Esophagus squamous epithelium (tissue), 5 donors: ENCODE results near the gene PTPRJ. TPM values are rescaled to one million over a fixed set of nuclear protein-coding genes. Genes with fewer than 3 reads are reported as not detected.
"Not testable (repeated sequence)": the region's sequence is repeated elsewhere in the genome, so short reads cannot be mapped to it uniquely, and the experiment has no call there.

Experiments used
- DNase-seq: peaks from one replicate; lab custom pipeline; 2025; lab: John Stamatoyannopoulos, UW
- H3K27ac ChIP-seq, 4 donors: fragments of 200-600 bp; sonication (generic); one replicate each; pipeline ENCODE4 v1.5.1; 2016 to 2019; ENCODE audit warnings: mild to moderate bottlenecking in 1 of 4
- H3K27me3 ChIP-seq, 4 donors: fragments of 200-600 bp; sonication (generic); 1 replicate in 3 of 4; 2 replicates in 1 of 4; pipeline versions ENCODE4 v1.5.1 to v1.6.0; 2017 to 2021; ENCODE audit warnings: antibody characterized with exemption in 1 of 4
- H3K36me3 ChIP-seq, 3 donors: fragments of 200-600 bp; sonication (generic); one replicate each; pipeline ENCODE4 v1.5.1; 2016 to 2019
- H3K4me1 ChIP-seq, 3 donors: fragments of 200-600 bp; sonication (generic); one replicate each; pipeline ENCODE4 v1.5.1; 2017 to 2019
- H3K4me3 ChIP-seq, 4 donors: fragments of 200-600 bp; sonication (generic); 1 replicate in 3 of 4; 2 replicates in 1 of 4; pipeline ENCODE4 v1.5.1; 2016 to 2019; ENCODE audit warnings: mild to moderate bottlenecking in 2 of 4, moderate library complexity in 1 of 4
- H3K9me3 ChIP-seq, 3 donors: fragments of 200-600 bp; sonication (generic); one replicate each; pipeline ENCODE4 v1.5.1; 2016 to 2019
- POLR2A ChIP-seq, 4 donors: fragments of 450-650 bp; IDR thresholded peaks; one replicate each; pipeline ENCODE4 v1.6.1; 2017; ENCODE audit warnings: antibody characterized with exemption in 4 of 4, mild to moderate bottlenecking in 4 of 4, moderate library complexity in 3 of 4
- WGBS, 2 donors: methylation state at CpG; one replicate each; pipeline ENCODE4 v1.1.5; 2018; 5-methylcytosine and 5-hydroxymethylcytosine counted together
- intact Hi-C: fragments of 100-400 bp; cut with DNase I; formaldehyde crosslinking; loops from one replicate; pipeline ENCODE4 v1.15.0; 2022
- total RNA-seq, 4 donors: library from RNA; depleted of rRNA; stranded (reverse); fragments of >200 nt; gene quantifications; one replicate each; pipeline ENCODE4 v1.1.0, GENCODE V29; 2016
- TF ChIP-seq, protein P1 (sequence below), 6 experiments: fragments of 450-650 bp in 4 of 6; fragments of 200-600 bp in 2 of 6; sonication (generic) in 2 of 6; IDR thresholded peaks; one replicate each; pipeline ENCODE4 v1.5.1; 2016 to 2019; ENCODE audit warnings: antibody characterized with exemption in 6 of 6, mild to moderate bottlenecking in 4 of 6, moderate library complexity in 4 of 6
- donor health status: DM: yes; HTN: yes; CAD: no.

The PTPRJ gene
- total RNA-seq, 4 donors from 2014 or later, result 1.7 to 11.6 (median 3.4) TPM

DNA sequence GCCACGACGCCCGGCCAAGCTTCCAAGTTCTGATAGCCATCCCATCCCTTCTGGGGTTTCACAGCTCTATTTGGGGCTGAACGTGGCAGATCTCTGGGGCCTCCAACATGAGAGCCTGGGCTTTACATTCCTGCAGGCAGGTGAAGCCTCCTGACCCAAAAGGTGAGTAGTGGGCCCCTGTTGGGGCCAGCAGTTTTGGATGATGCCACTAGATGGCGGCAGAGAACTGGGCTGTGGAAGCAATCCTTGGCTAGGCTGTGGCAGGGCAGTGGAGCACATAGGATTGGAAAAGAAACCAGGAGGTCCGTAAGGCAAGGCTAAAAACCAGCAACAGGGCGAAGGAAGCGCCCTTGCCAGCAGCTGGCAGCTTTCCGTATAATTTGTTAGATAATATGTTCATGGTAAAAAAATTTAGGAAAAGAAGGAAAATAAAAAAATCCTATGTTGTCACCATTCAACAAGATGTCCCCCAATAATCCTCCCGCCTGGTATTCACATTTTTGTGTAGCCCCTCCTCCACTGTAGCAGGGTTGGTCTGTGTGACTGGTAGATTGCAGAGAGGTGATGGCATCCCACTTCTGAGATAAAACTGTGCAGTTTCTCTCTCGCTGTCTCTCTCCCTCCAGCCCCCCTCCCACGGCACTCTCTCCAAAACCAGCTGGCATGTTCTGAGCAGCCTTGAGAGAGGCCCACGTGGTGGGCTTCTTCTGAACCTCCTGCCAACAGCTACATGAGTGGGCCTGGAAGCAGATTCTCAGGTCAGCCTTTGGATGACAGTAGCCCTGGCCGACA lies 192.7 kb downstream of the PTPRJ start:
- intact Hi-C loops, result no loop called here
- no peak overlapping the region for H3K4me3 ChIP-seq
- no peaks in the 10 kb centered on the region for H3K36me3 ChIP-seq
- H3K27me3 ChIP-seq, result no peaks in the 10 kb centered on the region
- no peaks in the 10 kb centered on the region for H3K9me3 ChIP-seq
- no peak for DNase-seq
- 47 to 52% methylated on average over 13 to 14 of the region's 14 CpGs for WGBS, 2 donors
- H3K27ac ChIP-seq, result no peak overlapping the region
- peaks cover 5 to 31% (median 16%) of the 10 kb centered on the region in 3 donors for H3K4me1 ChIP-seq
- no peak for TF ChIP-seq POLR2A (IDR thresholded peaks at IDR 0.05)
- TF ChIP-seq, protein P1, sequence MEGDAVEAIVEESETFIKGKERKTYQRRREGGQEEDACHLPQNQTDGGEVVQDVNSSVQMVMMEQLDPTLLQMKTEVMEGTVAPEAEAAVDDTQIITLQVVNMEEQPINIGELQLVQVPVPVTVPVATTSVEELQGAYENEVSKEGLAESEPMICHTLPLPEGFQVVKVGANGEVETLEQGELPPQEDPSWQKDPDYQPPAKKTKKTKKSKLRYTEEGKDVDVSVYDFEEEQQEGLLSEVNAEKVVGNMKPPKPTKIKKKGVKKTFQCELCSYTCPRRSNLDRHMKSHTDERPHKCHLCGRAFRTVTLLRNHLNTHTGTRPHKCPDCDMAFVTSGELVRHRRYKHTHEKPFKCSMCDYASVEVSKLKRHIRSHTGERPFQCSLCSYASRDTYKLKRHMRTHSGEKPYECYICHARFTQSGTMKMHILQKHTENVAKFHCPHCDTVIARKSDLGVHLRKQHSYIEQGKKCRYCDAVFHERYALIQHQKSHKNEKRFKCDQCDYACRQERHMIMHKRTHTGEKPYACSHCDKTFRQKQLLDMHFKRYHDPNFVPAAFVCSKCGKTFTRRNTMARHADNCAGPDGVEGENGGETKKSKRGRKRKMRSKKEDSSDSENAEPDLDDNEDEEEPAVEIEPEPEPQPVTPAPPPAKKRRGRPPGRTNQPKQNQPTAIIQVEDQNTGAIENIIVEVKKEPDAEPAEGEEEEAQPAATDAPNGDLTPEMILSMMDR (IDR thresholded peaks at IDR 0.05), result peak; percentile 66 to 92 (median 76)

DNA sequence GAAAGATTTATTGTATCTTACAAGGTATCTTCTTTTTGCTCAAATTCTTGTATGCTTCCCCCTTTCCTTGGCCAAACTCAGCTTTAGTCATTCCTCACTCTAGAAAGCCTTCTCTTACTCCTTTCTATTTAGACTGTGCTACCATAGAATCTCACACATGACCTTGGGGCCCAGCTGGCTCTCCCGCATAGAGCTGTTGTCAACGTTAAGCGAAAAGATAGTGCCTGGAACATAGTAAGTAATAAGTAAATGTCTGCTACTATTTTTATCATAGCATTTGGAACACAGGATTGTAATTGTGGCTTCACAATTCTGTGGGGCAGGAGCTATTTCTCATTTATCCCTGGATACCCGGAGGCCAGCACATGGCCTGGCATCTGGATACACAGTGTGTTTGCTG lies 197.3 kb downstream of the PTPRJ start:
- intact Hi-C loops, result no loop called here
- H3K9me3 ChIP-seq, result no peaks in the 10 kb centered on the region
- no peak for DNase-seq
- no peaks in the 10 kb centered on the region for H3K36me3 ChIP-seq
- H3K27me3 ChIP-seq, result no peaks in the 10 kb centered on the region
- no peak overlapping the region for H3K27ac ChIP-seq
- 78 to 80% methylated on average over 4 of the region's 4 CpGs for WGBS, 2 donors
- no peak overlapping the region for H3K4me3 ChIP-seq
- TF ChIP-seq, protein P1 (IDR thresholded peaks at IDR 0.05), result no peak
- TF ChIP-seq POLR2A (IDR thresholded peaks at IDR 0.05), result no peak
- H3K4me1 ChIP-seq, result peaks cover 0 to 6% (median 0%) of the 10 kb centered on the region in 3 donors

DNA sequence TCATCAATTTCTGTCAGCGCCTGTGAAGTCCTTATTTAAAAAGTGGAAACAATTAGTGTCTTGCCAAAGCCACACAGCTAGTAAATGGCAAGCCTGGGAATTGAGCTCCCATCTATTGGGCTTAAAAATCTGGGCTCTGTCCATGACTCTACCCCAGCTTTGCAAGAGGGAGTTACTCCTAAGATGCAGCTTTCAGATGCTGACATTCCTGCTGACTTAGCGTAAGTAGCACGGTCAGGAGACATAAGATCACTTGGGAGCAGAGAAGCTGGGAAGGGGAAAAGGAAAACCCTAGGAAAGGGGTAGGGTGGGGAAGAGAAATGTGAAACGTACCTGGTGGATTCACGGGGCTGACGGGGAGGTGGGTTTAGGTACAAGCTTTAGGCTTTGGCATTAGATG lies 200.3 kb downstream of the PTPRJ start:
- H3K9me3 ChIP-seq, result no peaks in the 10 kb centered on the region
- no peak for DNase-seq
- H3K4me3 ChIP-seq, result no peak overlapping the region
- H3K36me3 ChIP-seq, result no peaks in the 10 kb centered on the region
- intact Hi-C loops, result no loop called here
- 73 to 85% methylated on average over 6 of the region's 6 CpGs for WGBS, 2 donors
- H3K27ac ChIP-seq, result no peak overlapping the region
- TF ChIP-seq POLR2A (IDR thresholded peaks at IDR 0.05), result no peak
- TF ChIP-seq, protein P1 (IDR thresholded peaks at IDR 0.05), result no peak
- no peaks in the 10 kb centered on the region for H3K4me1 ChIP-seq
- no peaks in the 10 kb centered on the region for H3K27me3 ChIP-seq

DNA sequence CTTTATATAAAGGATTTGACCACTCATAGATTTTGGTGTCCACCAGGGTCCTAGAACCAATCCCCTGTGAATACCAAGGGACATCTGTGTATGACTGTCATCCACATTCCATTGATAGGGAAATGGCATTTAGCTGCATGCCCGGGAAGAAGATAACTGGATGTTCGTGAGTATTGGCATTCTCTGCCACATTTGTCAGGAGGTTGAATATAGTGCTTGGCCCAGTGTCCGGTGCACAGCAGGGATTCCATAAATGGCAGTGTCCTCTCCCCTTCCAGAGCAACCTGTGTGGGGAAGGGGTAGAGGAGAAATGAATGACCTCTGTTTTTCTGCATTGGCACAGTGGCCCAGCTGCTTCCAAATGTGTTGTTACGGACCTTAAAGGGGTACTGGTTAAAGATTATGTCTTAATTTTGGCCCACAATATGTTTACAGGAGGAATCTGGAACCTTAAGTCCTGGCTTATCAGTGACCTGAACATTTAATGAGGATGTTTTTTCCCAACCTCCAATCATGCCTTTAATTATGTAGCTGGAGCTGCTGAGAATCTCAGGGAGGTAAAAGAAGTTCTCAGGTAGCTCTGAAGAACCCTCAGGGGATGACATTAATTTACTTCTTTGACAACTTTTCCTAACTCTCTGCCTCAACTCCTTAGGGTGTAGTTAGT lies 202.6 kb downstream of the PTPRJ start:
- no peak overlapping the region for H3K27ac ChIP-seq
- H3K4me1 ChIP-seq, result no peaks in the 10 kb centered on the region
- no peaks in the 10 kb centered on the region for H3K27me3 ChIP-seq
- WGBS, 2 donors, result 51 to 55% methylated on average over 4 of the region's 4 CpGs
- no peaks in the 10 kb centered on the region for H3K9me3 ChIP-seq
- no peak overlapping the region for H3K4me3 ChIP-seq
- TF ChIP-seq, protein P1 (IDR thresholded peaks at IDR 0.05), result no peak
- intact Hi-C loops, result no loop called here
- H3K36me3 ChIP-seq, result no peaks in the 10 kb centered on the region
- DNase-seq, result no peak

DNA sequence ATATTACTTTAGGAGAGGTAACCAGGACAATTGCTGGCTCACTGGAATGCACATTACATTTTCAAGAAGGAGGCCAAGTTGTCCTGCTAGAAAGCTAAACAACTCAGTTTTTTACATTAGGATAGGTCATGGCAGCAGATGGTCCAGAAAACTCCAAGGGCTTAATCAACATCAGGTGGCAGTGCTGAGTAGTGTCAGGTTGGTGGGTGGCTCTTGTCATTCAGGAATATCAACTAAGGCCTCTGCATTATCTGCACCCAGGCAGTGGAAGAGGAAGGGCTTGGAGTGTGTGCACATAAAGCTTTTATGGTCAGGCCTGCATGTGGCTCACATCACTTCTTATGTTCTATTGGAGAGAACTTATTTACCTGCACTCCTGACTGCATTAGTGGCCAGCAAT lies 204.1 kb downstream of the PTPRJ start:
- TF ChIP-seq, protein P1 (IDR thresholded peaks at IDR 0.05), result no peak
- TF ChIP-seq POLR2A (IDR thresholded peaks at IDR 0.05), result no peak
- no peak overlapping the region for H3K27ac ChIP-seq
- H3K4me1 ChIP-seq, result no peaks in the 10 kb centered on the region
- H3K36me3 ChIP-seq, result no peaks in the 10 kb centered on the region
- intact Hi-C loops, result no loop called here
- no peaks in the 10 kb centered on the region for H3K9me3 ChIP-seq
- no peaks in the 10 kb centered on the region for H3K27me3 ChIP-seq
- DNase-seq, result no peak
- H3K4me3 ChIP-seq, result no peak overlapping the region

DNA sequence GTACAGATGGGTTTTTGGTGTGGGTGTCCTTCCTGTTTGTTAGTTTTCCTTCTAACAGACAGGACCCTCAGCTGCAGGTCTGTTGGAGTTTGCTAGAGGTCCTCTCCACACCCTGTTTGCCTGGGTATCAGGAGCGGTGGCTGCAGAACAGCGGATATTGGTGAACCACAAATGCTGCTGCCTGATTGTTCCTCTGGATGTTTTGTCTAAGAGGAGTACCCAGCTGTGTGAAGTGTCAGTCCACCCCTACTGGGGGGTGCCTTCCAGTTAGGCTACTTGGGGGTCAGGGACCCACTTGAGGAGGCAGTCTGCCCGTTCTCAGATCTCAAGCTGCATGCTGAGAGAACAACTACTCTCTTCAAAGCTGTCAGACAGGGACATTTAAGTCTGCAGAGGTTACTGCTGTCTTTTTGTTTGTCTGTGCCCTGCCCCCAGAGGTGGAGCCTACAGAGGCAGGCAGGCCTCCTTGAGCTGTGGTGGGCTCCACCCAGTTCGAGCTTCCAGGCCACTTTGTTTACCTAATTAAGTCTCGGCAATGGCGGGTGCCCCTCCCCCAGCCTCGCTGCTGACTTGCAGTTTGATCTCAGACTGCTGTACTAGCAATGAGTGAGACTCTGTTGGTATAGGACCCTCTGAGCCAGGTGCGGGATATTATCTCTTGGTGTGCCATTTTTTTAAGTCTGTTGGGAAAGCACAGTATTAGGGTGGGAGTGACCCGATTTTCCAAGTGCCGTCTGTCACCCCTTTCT lies 210.7 kb downstream of the PTPRJ start:
- H3K4me1 ChIP-seq, H3K27me3 ChIP-seq, H3K4me3 ChIP-seq, H3K27ac ChIP-seq, H3K9me3 ChIP-seq, intact Hi-C loops, H3K36me3 ChIP-seq, DNase-seq: not testable (repeated sequence)
- WGBS, 2 donors, result 74 to 81% methylated on average over 7 to 8 of the region's 10 CpGs
